ENCODE data around the gene SLC35F3.

DNA sequence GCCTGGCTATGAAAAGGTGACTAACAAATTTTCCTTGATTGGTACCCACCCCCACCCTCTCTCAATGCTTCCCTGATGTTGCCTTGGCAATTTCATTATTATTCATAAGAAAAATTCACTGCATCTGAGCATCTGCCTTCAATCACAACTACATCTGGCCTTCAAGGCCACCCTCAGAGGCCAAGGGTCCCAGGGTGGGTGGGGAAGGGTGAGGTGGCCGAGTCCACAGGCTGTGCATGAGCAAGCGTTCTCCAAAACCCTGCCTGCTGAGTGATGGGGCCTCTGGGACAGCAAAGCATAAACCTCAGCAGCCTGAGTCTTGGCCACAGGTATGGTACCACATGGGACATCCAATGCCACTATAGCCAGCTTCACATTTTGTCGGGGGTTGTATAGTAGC is 198.7 kb downstream of the SLC35F3 start:
- TF ChIP-seq REST (IDR thresholded peaks at IDR 0.05; ENCODE audit: low read depth), result no peak
- TF ChIP-seq MAX (IDR thresholded peaks at IDR 0.05), result no peak
- TF ChIP-seq YY1 (IDR thresholded peaks at IDR 0.05; ENCODE audit: low read depth), result no peak
- TF ChIP-seq ZBTB7A (IDR thresholded peaks at IDR 0.05; ENCODE audit: low read depth), result no peak
- TF ChIP-seq CEBPB (IDR thresholded peaks at IDR 0.05), result no peak

All from Ishikawa (cell line).